ENCODE data around the gene FAM110D.

Gene FAM110D

DNA sequence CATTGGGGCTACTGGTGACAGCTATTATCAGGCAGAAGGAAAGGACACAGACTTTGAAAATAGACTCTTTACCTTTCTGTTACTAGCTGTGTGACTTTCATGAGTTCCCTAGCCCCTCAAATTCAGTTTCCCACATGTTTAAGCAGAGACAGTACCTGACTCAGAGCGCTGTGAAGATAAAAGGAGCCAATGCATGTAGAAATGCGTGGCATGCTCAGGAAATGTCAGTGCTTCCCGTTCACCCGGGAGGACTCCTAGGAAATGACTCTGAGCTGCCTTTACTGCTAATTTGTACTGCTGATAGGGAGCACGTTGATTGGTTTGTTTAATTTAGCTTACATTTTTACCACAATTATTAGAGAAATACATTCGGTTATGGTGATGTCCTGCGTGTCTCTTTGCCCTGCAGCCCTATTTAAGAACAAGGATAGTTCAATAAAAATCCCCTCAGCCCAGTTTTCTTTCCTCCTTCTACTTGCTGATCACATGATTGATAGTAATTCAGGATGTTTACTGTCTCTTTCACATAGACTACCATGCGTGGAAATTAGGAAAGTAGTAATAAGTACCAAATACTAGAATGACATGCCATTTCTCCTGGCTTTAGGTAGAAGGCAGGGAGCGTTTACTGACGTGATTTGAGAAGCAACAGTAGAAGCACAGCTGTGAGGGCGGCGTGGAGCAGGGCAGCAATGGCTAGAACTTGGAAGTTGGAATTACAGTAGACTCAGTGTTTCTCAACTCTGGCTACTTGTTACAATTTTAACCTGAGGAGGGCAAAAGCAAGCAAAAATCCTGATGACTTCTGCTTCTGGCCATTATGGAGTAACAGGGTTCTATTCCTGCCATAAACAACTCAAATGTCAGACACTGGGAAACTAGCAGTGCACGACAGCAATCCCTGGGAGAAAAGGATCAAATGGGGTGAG lies 31.4 kb upstream of the FAM110D start:
- DNase-seq (ENCODE audit: insufficient read length, low spot score) (no peak), FAIRE-seq (no peak)
- TF ChIP-seq TAF1 (IDR thresholded peaks at IDR 0.05; ENCODE audit: low read depth, low read length), result no peak
- no peak for TF ChIP-seq PAX5 (IDR thresholded peaks at IDR 0.05; ENCODE audit: insufficient read depth, low read length, severe bottlenecking)
- no peak for TF ChIP-seq POLR2A (IDR thresholded peaks at IDR 0.05; ENCODE audit: low read depth, low read length)
- no peak for TF ChIP-seq SPI1 (IDR thresholded peaks at IDR 0.05; ENCODE audit: low read depth, low read length)
- TF ChIP-seq POLR2AphosphoS5 (IDR thresholded peaks at IDR 0.05; ENCODE audit: low read depth, low read length), result no peak
- TF ChIP-seq POU2F2 (IDR thresholded peaks at IDR 0.05; ENCODE audit: low read depth, low read length), result no peak

DNA sequence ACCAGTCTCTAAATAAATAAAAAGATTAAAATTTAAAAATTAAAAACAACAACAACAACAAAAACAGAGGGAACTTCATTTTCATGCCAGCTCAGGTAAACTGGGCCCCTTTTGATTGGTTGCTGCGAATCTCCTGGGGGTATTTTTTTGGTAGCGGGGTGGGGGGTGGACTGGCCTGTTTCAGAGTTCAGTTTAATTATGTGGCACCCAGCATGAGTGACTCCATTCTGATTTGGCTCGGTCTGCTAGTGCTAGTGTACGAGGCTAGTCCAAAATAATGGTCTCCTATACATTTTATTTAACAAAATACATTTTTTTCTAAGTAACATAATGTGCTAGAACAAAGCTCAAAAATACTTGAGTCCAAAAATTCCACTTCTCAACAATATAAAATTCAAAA lies 29.1 kb upstream of the FAM110D start:
- FAIRE-seq (no peak), DNase-seq (ENCODE audit: insufficient read length, low spot score) (no peak)
- TF ChIP-seq POLR2A (IDR thresholded peaks at IDR 0.05; ENCODE audit: low read depth, low read length), result no peak
- TF ChIP-seq POLR2AphosphoS5 (IDR thresholded peaks at IDR 0.05; ENCODE audit: low read depth, low read length), result no peak
- TF ChIP-seq POU2F2 (IDR thresholded peaks at IDR 0.05; ENCODE audit: low read depth, low read length), result no peak
- no peak for TF ChIP-seq PAX5 (IDR thresholded peaks at IDR 0.05; ENCODE audit: insufficient read depth, low read length, severe bottlenecking)
- no peak for TF ChIP-seq TAF1 (IDR thresholded peaks at IDR 0.05; ENCODE audit: low read depth, low read length)
- no peak for TF ChIP-seq SPI1 (IDR thresholded peaks at IDR 0.05; ENCODE audit: low read depth, low read length)

DNA sequence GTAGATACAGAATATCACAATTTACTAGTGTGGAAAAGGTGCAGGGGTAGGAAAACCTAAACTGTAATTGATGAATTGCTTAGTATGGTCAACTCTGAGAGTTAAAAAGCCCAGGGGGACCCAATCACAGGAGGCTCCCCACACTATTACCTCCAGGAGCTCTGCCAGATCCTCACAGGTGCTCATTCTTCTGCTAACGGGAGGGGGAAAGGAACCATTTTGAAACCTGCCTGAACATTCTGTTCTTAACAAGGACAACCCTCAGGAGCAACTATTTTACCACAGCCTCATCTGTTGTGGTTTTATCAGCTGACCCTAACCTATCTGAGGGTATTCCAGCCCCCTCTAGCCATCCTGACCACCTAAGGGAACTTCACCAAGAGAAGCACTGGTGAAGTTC lies 28.2 kb upstream of the FAM110D start:
- DNase-seq (ENCODE audit: insufficient read length, low spot score) (no peak), FAIRE-seq (no peak)
- TF ChIP-seq POLR2AphosphoS5 (IDR thresholded peaks at IDR 0.05; ENCODE audit: low read depth, low read length) (no peak), POU2F2 (IDR thresholded peaks at IDR 0.05; ENCODE audit: low read depth, low read length) (no peak), POLR2A (IDR thresholded peaks at IDR 0.05; ENCODE audit: low read depth, low read length) (no peak), PAX5 (IDR thresholded peaks at IDR 0.05; ENCODE audit: insufficient read depth, low read length, severe bottlenecking) (no peak), SPI1 (IDR thresholded peaks at IDR 0.05; ENCODE audit: low read depth, low read length) (no peak), TAF1 (IDR thresholded peaks at IDR 0.05; ENCODE audit: low read depth, low read length) (no peak)

DNA sequence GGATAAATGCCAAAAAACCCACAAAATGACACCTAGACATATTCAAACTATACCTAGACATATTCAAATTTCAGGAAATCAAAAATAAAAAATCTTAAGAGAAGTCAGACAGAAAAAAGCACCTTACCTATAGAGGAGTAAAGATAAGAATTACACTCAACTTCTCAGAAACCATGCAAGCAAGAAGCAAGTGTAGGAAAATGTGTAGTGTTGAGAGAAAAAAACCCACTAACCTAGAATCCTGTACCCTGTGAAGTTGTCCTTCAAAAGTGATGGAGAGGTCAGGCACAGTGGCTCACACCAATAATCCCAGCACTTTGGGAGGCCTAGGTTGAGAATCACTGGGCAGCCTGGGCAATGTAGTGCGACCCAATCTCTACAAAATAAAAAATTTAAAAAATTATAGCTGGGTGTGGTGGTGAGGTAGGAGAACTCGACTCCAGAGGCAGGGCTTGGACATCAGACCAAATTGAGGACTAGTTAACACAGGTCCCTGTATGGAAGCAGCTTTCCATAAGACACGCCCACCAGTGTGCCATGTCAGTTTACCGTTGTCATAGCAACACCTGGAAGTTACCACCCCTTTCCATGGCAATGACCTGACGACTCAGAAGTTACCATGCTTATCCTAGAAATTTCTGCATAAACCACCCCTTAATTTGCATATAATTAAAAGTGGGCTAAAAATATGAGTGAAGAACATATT lies 26.6 kb upstream of the FAM110D start:
- no peak for TF ChIP-seq SPI1 (IDR thresholded peaks at IDR 0.05; ENCODE audit: low read depth, low read length)
- no peak for TF ChIP-seq TAF1 (IDR thresholded peaks at IDR 0.05; ENCODE audit: low read depth, low read length)
- TF ChIP-seq POLR2A (IDR thresholded peaks at IDR 0.05; ENCODE audit: low read depth, low read length), result no peak
- TF ChIP-seq POU2F2 (IDR thresholded peaks at IDR 0.05; ENCODE audit: low read depth, low read length), result no peak
- no peak for TF ChIP-seq POLR2AphosphoS5 (IDR thresholded peaks at IDR 0.05; ENCODE audit: low read depth, low read length)
- no peak for TF ChIP-seq PAX5 (IDR thresholded peaks at IDR 0.05; ENCODE audit: insufficient read depth, low read length, severe bottlenecking)
- no peak for FAIRE-seq
- no peak for DNase-seq (ENCODE audit: insufficient read length, low spot score)

DNA sequence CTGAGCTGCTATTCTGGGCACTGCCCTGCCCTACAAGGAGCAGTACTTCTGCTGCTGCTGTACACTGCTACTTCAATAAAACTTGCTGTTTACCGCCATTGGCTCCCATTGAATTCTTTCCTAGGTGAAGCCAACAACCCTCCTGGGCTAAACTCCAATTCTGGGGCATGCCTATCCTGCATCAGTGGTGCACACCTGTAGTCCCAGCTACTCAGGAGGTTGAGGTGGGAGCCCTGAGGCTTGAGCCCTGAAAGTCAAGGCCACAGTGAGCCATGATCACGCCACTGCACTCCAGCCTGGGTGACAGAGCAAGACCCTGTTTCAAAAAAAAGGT lies 26.1 kb upstream of the FAM110D start:
- DNase-seq (ENCODE audit: insufficient read length, low spot score) (no peak), FAIRE-seq (no peak)
- TF ChIP-seq POLR2A (IDR thresholded peaks at IDR 0.05; ENCODE audit: low read depth, low read length) (no peak), PAX5 (IDR thresholded peaks at IDR 0.05; ENCODE audit: insufficient read depth, low read length, severe bottlenecking) (no peak), SPI1 (IDR thresholded peaks at IDR 0.05; ENCODE audit: low read depth, low read length) (no peak), POU2F2 (IDR thresholded peaks at IDR 0.05; ENCODE audit: low read depth, low read length) (no peak), TAF1 (IDR thresholded peaks at IDR 0.05; ENCODE audit: low read depth, low read length) (no peak), POLR2AphosphoS5 (IDR thresholded peaks at IDR 0.05; ENCODE audit: low read depth, low read length) (no peak)

DNA sequence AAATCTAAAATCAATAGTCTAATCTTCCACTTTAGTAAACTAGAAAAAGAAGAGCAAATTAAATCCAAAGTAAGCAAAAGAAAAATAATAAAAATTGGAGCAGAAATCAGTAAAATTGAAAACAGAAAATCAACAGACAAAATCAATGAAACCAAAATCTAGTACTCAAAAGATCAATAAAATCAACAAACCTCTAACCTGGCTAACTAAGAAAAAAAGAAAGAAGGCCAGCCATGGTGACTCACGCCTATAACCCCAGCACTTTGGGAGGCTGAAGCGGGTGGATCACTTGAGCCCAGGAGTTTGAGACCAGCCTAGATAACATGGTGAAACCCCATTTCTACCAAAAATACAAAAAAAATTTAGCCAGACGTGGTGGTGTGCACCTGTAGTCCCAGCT lies 24.4 kb upstream of the FAM110D start:
- DNase-seq (ENCODE audit: insufficient read length, low spot score), result no peak
- FAIRE-seq, result no peak
- TF ChIP-seq POLR2A (IDR thresholded peaks at IDR 0.05; ENCODE audit: low read depth, low read length), result no peak
- no peak for TF ChIP-seq POLR2AphosphoS5 (IDR thresholded peaks at IDR 0.05; ENCODE audit: low read depth, low read length)
- no peak for TF ChIP-seq PAX5 (IDR thresholded peaks at IDR 0.05; ENCODE audit: insufficient read depth, low read length, severe bottlenecking)
- no peak for TF ChIP-seq POU2F2 (IDR thresholded peaks at IDR 0.05; ENCODE audit: low read depth, low read length)
- TF ChIP-seq SPI1 (IDR thresholded peaks at IDR 0.05; ENCODE audit: low read depth, low read length), result no peak
- TF ChIP-seq TAF1 (IDR thresholded peaks at IDR 0.05; ENCODE audit: low read depth, low read length), result no peak

DNA sequence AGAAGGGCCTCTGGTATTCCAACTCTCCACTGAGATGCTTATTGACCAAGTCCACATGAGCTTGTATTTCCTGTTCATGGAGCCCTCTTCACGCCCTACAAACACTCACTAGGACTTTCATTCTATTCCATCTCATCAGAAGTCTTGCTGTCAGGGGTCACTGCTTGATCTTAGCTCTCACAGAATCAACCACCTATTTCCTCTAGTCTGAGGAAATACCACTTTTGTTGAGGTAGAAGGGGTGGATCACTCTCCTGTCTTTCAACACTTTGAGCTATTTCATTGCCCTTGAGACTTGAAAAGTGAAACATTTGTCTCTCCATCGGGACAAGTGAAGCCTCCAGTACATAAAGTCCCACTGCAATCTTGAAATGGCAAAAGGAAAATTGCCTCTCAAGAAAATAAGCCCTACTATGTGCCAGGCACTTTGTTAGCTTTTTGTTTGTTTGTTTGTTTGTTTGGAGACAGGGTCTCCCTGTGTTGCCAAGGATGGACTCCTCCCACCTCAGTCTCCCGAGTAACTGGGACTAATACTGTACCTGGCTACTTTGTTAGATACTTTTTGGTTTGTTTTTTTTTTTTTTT lies 19.8 kb upstream of the FAM110D start:
- TF ChIP-seq TAF1 (IDR thresholded peaks at IDR 0.05; ENCODE audit: low read depth, low read length) (no peak), POLR2A (IDR thresholded peaks at IDR 0.05; ENCODE audit: low read depth, low read length) (no peak), SPI1 (IDR thresholded peaks at IDR 0.05; ENCODE audit: low read depth, low read length) (no peak), POU2F2 (IDR thresholded peaks at IDR 0.05; ENCODE audit: low read depth, low read length) (no peak), PAX5 (IDR thresholded peaks at IDR 0.05; ENCODE audit: insufficient read depth, low read length, severe bottlenecking) (no peak), POLR2AphosphoS5 (IDR thresholded peaks at IDR 0.05; ENCODE audit: low read depth, low read length) (no peak)
- DNase-seq (ENCODE audit: insufficient read length, low spot score), result no peak
- FAIRE-seq, result no peak

DNA sequence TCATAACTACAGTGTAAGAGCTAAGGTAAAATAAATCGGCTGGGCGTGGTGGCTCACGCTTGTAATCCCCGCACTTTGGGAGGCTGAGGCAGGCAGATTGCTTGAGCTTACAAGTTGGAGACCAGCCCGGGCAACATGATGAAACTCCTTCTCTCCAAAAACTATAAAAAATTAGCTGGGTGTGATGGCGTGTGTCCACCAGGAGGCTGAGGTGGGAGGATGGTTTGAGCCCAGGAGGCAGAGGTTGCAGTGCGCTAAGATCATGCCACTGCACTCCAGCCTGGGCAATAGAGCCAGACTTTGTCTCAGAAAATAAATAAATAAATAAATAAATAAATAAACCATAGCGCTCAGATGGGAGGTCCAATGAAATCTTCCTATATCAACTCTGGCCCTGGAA lies 16.7 kb upstream of the FAM110D start:
- TF ChIP-seq POLR2AphosphoS5 (IDR thresholded peaks at IDR 0.05; ENCODE audit: low read depth, low read length), result no peak
- TF ChIP-seq POLR2A (IDR thresholded peaks at IDR 0.05; ENCODE audit: low read depth, low read length), result no peak
- no peak for TF ChIP-seq TAF1 (IDR thresholded peaks at IDR 0.05; ENCODE audit: low read depth, low read length)
- no peak for TF ChIP-seq SPI1 (IDR thresholded peaks at IDR 0.05; ENCODE audit: low read depth, low read length)
- TF ChIP-seq PAX5 (IDR thresholded peaks at IDR 0.05; ENCODE audit: insufficient read depth, low read length, severe bottlenecking), result no peak
- no peak for TF ChIP-seq POU2F2 (IDR thresholded peaks at IDR 0.05; ENCODE audit: low read depth, low read length)
- DNase-seq (ENCODE audit: insufficient read length, low spot score), result no peak

More for the DNA sequence above, 16.7 kb upstream of the FAM110D start:
- no peak for FAIRE-seq

All from GM12891 (cell line).